Measurements from ENCODE around the gene PDE8A.
A peak's percentile ranks its signal among the peaks of the same experiment; 100 is the strongest.

The PDE8A gene

DNA sequence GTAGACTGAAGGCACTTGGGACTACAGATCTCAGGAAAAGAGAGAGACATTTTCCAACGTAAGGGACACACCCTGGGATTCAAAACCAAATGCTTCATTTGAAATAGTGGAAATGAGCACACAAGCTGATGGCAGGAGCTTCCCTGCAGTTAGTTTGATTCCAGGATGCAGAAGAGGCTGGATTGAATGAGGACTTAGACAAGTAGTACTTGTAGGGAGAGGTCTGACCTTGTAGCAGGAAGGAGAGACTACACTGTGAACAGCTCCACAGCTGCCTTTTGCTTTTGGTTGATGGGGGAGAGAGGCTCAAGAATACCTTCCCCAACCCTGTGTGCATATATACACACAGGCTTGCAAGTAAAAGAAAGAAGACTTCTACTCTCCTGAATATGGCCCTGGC is 51.5 kb downstream of the PDE8A start:
- CTCF ChIA-PET: interaction anchor here (1.1 to 1.3 kb wide), 2 partner anchors 45 to 155 kb away, joined by 3 read pairs; no protein-coding TSS in a partner anchor
- no peak overlapping the region for H3K27ac Mint-ChIP-seq
- H3K9me3 Mint-ChIP-seq: no peaks in the 10 kb centered on the region
- peaks cover 29% of the 10 kb centered on the region for H3K4me1 Mint-ChIP-seq
- no peaks in the 10 kb centered on the region for H3K27me3 Mint-ChIP-seq
- no peak for DNase-seq
- no peaks in the 10 kb centered on the region for H3K36me3 Mint-ChIP-seq
- no peak overlapping the region for H3K4me3 Mint-ChIP-seq

- no peak overlapping the region for H3K4me3 Mint-ChIP-seq
These were observed 52.6 kb downstream of the PDE8A start for GRCh38 chr15:85034276-85034675.

DNA sequence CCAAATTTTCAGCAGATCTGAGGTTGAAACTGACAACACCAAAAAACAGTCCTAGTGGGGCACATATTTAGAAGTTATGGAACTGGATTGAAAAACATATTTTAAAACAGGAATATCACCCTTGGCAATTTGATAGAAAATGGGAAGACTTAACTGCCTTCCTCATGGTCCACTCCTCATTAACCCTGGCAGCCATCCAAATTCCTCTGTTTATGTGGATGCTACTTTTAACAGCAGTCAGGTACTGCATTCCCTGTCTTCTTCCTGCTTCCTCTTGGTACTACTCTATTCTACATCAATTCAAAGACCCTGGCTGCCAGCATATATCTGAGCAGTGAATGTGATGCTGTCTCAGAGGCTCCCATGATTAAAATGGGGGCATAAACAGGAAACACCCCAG is 54.3 kb downstream of the PDE8A start:
- H3K27me3 Mint-ChIP-seq: no peaks in the 10 kb centered on the region
- H3K9me3 Mint-ChIP-seq: no peaks in the 10 kb centered on the region
- no peak for DNase-seq
- H3K36me3 Mint-ChIP-seq: no peaks in the 10 kb centered on the region
- no peak overlapping the region for H3K27ac Mint-ChIP-seq
- peaks cover 13% of the 10 kb centered on the region for H3K4me1 Mint-ChIP-seq
- CTCF ChIA-PET: interaction anchor here (1.0 to 1.1 kb wide), 2 partner anchors 8 to 89 kb away, joined by 3 to 5 read pairs; no protein-coding TSS in a partner anchor
- H3K4me3 Mint-ChIP-seq: no peak overlapping the region

More at GRCh38 chr15:85034276-85034675, 52.6 kb downstream of the PDE8A start:
- no peaks in the 10 kb centered on the region for H3K9me3 Mint-ChIP-seq
- CTCF ChIA-PET: no interaction called here
- no peak for DNase-seq
- peaks cover 27% of the 10 kb centered on the region for H3K4me1 Mint-ChIP-seq
- no peak overlapping the region for H3K27ac Mint-ChIP-seq
- H3K36me3 Mint-ChIP-seq: no peaks in the 10 kb centered on the region
- H3K27me3 Mint-ChIP-seq: no peaks in the 10 kb centered on the region

DNA sequence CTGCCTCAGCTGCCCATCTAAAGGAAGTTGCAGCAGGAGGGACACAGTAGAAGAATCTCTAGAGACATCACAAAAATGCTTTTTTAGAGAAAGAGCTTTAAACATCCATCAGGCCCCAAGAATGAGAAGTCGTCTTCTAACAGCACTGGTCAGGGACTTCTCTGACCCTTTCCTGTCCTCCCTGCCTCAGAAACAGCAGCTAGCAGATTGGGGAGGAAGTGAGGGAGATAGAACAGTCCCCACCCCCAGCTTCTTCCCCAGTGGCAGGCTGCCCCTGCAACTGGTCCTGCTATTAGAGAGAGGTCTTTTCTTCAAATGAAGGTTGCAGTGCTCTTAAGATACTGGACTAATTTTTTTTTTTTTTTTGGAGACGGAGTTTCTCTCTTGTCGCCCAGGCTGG is 55.1 kb downstream of the PDE8A start:
- H3K9me3 Mint-ChIP-seq: no peaks in the 10 kb centered on the region
- H3K27ac Mint-ChIP-seq: no peak overlapping the region
- no peaks in the 10 kb centered on the region for H3K36me3 Mint-ChIP-seq

GRCh38 chr15:85037641-85038040 is 56.0 kb downstream of the PDE8A start:
- Mint-ChIP-seq H3K4me3 (no peak overlapping the region), H3K4me1 (peaks cover 3% of the 10 kb centered on the region), H3K9me3 (no peaks in the 10 kb centered on the region), H3K27me3 (no peaks in the 10 kb centered on the region), H3K36me3 (no peaks in the 10 kb centered on the region), H3K27ac (no peak overlapping the region)
- CTCF ChIA-PET: interaction anchor here (1.0 to 1.1 kb wide), 2 partner anchors 9 to 450 kb away, joined by 3 read pairs; no protein-coding TSS in a partner anchor
- no peak for DNase-seq

More for the DNA sequence above, 55.1 kb downstream of the PDE8A start:
- CTCF ChIA-PET: no interaction called here
- DNase-seq: no peak
- Mint-ChIP-seq H3K27me3 (no peaks in the 10 kb centered on the region), H3K4me3 (no peak overlapping the region), H3K4me1 (peaks cover 8% of the 10 kb centered on the region)

- Mint-ChIP-seq H3K4me1 (peaks cover 9% of the 10 kb centered on the region), H3K27me3 (no peaks in the 10 kb centered on the region), H3K36me3 (no peaks in the 10 kb centered on the region), H3K27ac (no peak overlapping the region), H3K4me3 (no peak overlapping the region), H3K9me3 (no peaks in the 10 kb centered on the region)
- CTCF ChIA-PET: no interaction called here
- no peak for DNase-seq
These were observed 59.6 kb downstream of the PDE8A start for GRCh38 chr15:85041230-85041629.

GRCh38 chr15:85044251-85044853 is 62.7 kb downstream of the PDE8A start:
- H3K27me3 Mint-ChIP-seq: no peaks in the 10 kb centered on the region
- no peak overlapping the region for H3K4me3 Mint-ChIP-seq
- no peaks in the 10 kb centered on the region for H3K36me3 Mint-ChIP-seq
- H3K9me3 Mint-ChIP-seq: no peaks in the 10 kb centered on the region
- H3K27ac Mint-ChIP-seq: no peak overlapping the region
- CTCF ChIA-PET: interaction anchor here (0.6 to 3.4 kb wide), 22 partner anchors 9 to 457 kb away, joined by 3 to 16 read pairs (median 4); no protein-coding TSS in a partner anchor
- DNase-seq: peak; percentile 64
- peaks cover 17% of the 10 kb centered on the region for H3K4me1 Mint-ChIP-seq

DNA sequence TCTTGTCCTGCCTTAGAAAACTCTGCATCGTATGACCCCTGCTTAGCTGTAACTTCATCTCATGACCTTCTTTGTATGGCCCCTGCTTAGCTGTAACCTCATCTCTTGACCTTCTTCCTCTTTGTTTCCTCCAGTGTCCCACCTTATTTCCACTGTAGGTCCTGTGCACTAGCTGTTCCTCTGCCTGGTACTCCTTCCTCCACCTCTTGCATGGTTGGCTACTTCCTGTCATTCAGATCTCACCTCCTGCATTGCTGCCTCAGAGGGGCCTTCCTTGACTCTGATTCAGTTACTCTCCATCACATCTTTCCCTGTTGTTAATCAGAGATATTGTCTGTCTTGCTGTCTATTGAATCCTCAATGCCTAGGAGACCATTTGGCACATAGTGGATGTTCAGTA is 63.2 kb downstream of the PDE8A start:
- Mint-ChIP-seq H3K27me3 (no peaks in the 10 kb centered on the region), H3K36me3 (no peaks in the 10 kb centered on the region), H3K4me1 (peaks cover 17% of the 10 kb centered on the region), H3K4me3 (no peak overlapping the region), H3K9me3 (no peaks in the 10 kb centered on the region), H3K27ac (no peak overlapping the region)
- CTCF ChIA-PET: interaction anchor here (0.6 to 3.4 kb wide), 15 partner anchors 13 to 457 kb away, joined by 3 to 16 read pairs (median 5); no protein-coding TSS in a partner anchor
- DNase-seq: no peak

DNA sequence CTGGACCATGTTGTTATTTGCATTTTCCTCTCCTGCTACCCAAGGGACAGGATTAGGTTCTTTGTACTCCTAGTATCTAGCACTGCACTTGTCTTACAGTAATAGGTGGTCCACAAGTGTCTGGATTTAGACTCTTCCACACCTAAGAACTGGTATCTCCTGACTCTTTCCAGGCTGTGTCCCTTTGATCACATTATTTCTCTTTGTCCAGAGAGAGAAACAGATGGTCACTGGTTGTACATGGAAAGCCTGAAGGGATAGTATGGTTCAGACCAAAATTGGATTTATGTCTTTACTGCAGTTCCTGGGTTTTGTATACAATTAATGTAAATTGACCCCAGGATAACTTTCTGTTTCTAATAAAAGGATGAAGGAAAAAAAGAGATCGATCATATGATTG is 64.0 kb downstream of the PDE8A start:
- Mint-ChIP-seq H3K9me3 (no peaks in the 10 kb centered on the region), H3K27me3 (no peaks in the 10 kb centered on the region), H3K27ac (no peak overlapping the region), H3K4me3 (no peak overlapping the region), H3K4me1 (peaks cover 17% of the 10 kb centered on the region), H3K36me3 (no peaks in the 10 kb centered on the region)
- no peak for DNase-seq
- CTCF ChIA-PET: interaction anchor here (1.9 to 3.4 kb wide), 6 partner anchors 14 to 91 kb away, joined by 5 to 16 read pairs (median 9); no protein-coding TSS in a partner anchor

DNA sequence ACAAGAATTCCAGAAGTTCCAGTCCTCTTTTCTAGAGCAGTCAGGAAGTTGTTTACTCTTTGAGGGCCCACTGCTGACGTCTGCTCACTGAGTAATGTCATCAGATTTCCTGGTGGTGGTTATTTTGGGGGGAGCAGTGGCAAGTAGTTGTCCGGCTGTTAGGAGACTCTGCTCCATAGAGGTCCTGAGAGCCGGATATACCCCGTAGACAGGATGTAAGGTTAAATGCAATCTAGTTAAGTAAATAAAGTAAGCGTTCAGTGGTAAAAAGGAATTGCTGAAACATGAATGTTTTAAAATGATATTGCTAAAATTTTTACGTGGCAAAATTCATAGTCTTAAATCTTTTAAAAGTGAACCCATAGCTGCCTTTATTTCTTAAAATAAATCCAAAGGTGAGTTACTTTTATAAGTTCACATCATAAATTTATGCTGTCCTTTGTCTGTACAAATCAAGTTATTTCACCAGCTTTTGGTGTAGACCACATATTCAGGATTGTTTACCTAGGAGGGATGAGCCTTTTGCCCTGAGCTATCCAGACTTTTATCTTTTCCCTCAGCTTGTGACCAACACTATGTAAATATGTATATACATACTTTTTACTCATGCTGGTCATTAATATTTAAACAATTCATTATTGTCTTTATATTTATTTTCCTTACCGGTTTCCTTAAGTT is 65.8 kb downstream of the PDE8A start:
- Mint-ChIP-seq H3K4me1 (peaks cover 17% of the 10 kb centered on the region), H3K9me3 (no peaks in the 10 kb centered on the region), H3K27ac (no peak overlapping the region), H3K4me3 (no peak overlapping the region), H3K36me3 (no peaks in the 10 kb centered on the region), H3K27me3 (no peaks in the 10 kb centered on the region)
- DNase-seq: no peak
- CTCF ChIA-PET: interaction anchor here (1.1 to 3.4 kb wide), 4 partner anchors 9 to 122 kb away, joined by 3 to 9 read pairs (median 4); no protein-coding TSS in a partner anchor

DNA sequence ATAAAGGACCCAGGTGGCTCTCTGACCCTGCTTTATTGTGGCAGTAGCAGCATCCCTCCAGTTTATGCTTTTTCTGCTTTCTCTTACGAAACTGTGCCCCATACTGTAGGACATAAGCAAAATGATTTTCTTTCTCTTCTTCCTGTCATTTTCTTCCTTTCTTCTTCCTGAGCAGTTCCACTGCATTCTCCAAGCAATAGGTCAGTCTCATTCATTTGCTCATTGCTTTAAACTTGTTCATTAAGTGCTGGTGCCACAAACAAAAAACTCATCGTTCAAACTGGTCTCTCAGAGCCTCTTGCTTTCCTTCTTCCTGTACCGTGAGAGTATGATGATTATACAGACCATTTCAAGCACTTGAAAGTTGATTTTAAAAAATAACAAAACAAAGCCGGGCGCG is 66.8 kb downstream of the PDE8A start:
- Mint-ChIP-seq H3K4me3 (no peak overlapping the region), H3K9me3 (no peaks in the 10 kb centered on the region), H3K27ac (no peak overlapping the region), H3K27me3 (no peaks in the 10 kb centered on the region), H3K36me3 (no peaks in the 10 kb centered on the region), H3K4me1 (peaks cover 17% of the 10 kb centered on the region)
- DNase-seq: no peak
- CTCF ChIA-PET: no interaction called here

GRCh38 chr15:85049805-85050204 is 68.1 kb downstream of the PDE8A start:
- H3K4me3 Mint-ChIP-seq: no peak overlapping the region

GRCh38 chr15:85059734-85060133 is 78.1 kb downstream of the PDE8A start:
- no peak overlapping the region for H3K27ac Mint-ChIP-seq
- H3K4me1 Mint-ChIP-seq: no peaks in the 10 kb centered on the region
- H3K27me3 Mint-ChIP-seq: no peaks in the 10 kb centered on the region
- DNase-seq: no peak
- H3K4me3 Mint-ChIP-seq: no peak overlapping the region
- H3K36me3 Mint-ChIP-seq: peaks cover 13% of the 10 kb centered on the region
- H3K9me3 Mint-ChIP-seq: peaks cover 32% of the 10 kb centered on the region
- CTCF ChIA-PET: no interaction called here

More at GRCh38 chr15:85049805-85050204, 68.1 kb downstream of the PDE8A start:
- no peak overlapping the region for H3K27ac Mint-ChIP-seq
- CTCF ChIA-PET: no interaction called here
- H3K4me1 Mint-ChIP-seq: peaks cover 16% of the 10 kb centered on the region
- peaks cover under 1% of the 10 kb centered on the region for H3K36me3 Mint-ChIP-seq
- DNase-seq: no peak
- no peaks in the 10 kb centered on the region for H3K27me3 Mint-ChIP-seq
- peaks cover 1% of the 10 kb centered on the region for H3K9me3 Mint-ChIP-seq

DNA sequence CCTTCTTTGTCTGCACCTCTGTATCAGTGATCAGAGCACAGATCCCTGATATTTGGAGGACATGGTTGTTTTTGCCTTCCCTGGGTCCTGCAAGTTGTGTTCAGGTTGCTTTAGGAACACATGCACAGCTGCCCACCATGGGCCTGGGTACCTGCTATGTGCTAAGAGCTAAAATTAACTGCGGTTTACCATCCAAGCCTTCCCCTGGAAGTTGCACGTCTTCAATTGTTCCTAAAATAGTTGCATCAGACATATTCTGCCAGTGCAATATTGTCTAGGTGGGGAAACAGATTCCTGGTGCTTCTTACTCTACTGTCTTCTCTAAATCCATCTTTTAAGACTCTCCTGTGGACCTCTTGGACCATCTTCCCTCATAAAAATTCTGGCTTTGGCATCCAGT is 80.9 kb downstream of the PDE8A start:
- Mint-ChIP-seq H3K4me1 (no peaks in the 10 kb centered on the region), H3K27me3 (no peaks in the 10 kb centered on the region), H3K36me3 (peaks cover 10% of the 10 kb centered on the region), H3K27ac (no peak overlapping the region), H3K4me3 (no peak overlapping the region), H3K9me3 (peaks cover 23% of the 10 kb centered on the region)
- CTCF ChIA-PET: no interaction called here
- no peak for DNase-seq

DNA sequence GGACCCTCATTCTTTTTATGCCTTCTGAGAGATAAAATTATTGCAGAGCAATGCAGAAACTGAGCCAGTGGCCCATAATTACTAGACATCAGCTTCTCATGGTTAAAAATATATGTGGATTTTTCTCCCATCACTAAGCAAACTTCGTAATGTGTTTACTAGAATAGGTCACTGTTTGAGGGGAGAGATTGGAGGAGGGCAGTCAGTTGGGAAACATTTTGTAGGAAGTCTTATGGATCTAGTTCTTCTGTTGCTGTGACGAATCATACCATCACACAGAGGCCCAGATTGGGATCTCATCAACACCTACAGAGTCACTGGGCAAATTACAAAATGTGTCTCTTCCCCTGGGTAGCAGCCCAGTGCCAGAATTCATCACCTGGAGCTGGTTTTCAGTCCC is 81.4 kb downstream of the PDE8A start:
- Mint-ChIP-seq H3K27me3 (no peaks in the 10 kb centered on the region), H3K27ac (no peak overlapping the region), H3K4me3 (no peak overlapping the region), H3K9me3 (peaks cover 20% of the 10 kb centered on the region), H3K36me3 (peaks cover 10% of the 10 kb centered on the region), H3K4me1 (no peaks in the 10 kb centered on the region)
- DNase-seq: no peak
- CTCF ChIA-PET: no interaction called here

Measured in activated naive CD4-positive, alpha-beta T cell treated with anti-CD3 and anti-CD28 coated beads, Interleukin-2, amount 10 ng/mL, durations not matched to agents 7 days and 5 days (primary cell).